ENCODE data around the gene BAIAP2L1.

GRCh38 chr7:98362517-98362916, 38.4 kb downstream of the BAIAP2L1 start:
- TF ChIP-seq, protein P1, sequence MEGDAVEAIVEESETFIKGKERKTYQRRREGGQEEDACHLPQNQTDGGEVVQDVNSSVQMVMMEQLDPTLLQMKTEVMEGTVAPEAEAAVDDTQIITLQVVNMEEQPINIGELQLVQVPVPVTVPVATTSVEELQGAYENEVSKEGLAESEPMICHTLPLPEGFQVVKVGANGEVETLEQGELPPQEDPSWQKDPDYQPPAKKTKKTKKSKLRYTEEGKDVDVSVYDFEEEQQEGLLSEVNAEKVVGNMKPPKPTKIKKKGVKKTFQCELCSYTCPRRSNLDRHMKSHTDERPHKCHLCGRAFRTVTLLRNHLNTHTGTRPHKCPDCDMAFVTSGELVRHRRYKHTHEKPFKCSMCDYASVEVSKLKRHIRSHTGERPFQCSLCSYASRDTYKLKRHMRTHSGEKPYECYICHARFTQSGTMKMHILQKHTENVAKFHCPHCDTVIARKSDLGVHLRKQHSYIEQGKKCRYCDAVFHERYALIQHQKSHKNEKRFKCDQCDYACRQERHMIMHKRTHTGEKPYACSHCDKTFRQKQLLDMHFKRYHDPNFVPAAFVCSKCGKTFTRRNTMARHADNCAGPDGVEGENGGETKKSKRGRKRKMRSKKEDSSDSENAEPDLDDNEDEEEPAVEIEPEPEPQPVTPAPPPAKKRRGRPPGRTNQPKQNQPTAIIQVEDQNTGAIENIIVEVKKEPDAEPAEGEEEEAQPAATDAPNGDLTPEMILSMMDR (IDR thresholded peaks at IDR 0.05): no peak
- TF ChIP-seq, protein P2, sequence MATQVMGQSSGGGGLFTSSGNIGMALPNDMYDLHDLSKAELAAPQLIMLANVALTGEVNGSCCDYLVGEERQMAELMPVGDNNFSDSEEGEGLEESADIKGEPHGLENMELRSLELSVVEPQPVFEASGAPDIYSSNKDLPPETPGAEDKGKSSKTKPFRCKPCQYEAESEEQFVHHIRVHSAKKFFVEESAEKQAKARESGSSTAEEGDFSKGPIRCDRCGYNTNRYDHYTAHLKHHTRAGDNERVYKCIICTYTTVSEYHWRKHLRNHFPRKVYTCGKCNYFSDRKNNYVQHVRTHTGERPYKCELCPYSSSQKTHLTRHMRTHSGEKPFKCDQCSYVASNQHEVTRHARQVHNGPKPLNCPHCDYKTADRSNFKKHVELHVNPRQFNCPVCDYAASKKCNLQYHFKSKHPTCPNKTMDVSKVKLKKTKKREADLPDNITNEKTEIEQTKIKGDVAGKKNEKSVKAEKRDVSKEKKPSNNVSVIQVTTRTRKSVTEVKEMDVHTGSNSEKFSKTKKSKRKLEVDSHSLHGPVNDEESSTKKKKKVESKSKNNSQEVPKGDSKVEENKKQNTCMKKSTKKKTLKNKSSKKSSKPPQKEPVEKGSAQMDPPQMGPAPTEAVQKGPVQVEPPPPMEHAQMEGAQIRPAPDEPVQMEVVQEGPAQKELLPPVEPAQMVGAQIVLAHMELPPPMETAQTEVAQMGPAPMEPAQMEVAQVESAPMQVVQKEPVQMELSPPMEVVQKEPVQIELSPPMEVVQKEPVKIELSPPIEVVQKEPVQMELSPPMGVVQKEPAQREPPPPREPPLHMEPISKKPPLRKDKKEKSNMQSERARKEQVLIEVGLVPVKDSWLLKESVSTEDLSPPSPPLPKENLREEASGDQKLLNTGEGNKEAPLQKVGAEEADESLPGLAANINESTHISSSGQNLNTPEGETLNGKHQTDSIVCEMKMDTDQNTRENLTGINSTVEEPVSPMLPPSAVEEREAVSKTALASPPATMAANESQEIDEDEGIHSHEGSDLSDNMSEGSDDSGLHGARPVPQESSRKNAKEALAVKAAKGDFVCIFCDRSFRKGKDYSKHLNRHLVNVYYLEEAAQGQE (IDR thresholded peaks at IDR 0.05; ENCODE audit: insufficient read depth in 1 of 2, low read depth in 2 of 2, low read length in 1 of 2): no peak

All from Panc1 (cell line).